HG03060 (cell line): ENCODE measurements around the gene CCDC186.

Source experiments
- ATAC-seq: cut with Tn5 transposase; IDR thresholded peaks from one replicate; pipeline ENCODE4 v1.9.1; 2021; ENCODE audit warnings: low read depth, moderate number of reproducible peaks; ENCODE audit not compliant: unreplicated experiment

The CCDC186 gene

DNA sequence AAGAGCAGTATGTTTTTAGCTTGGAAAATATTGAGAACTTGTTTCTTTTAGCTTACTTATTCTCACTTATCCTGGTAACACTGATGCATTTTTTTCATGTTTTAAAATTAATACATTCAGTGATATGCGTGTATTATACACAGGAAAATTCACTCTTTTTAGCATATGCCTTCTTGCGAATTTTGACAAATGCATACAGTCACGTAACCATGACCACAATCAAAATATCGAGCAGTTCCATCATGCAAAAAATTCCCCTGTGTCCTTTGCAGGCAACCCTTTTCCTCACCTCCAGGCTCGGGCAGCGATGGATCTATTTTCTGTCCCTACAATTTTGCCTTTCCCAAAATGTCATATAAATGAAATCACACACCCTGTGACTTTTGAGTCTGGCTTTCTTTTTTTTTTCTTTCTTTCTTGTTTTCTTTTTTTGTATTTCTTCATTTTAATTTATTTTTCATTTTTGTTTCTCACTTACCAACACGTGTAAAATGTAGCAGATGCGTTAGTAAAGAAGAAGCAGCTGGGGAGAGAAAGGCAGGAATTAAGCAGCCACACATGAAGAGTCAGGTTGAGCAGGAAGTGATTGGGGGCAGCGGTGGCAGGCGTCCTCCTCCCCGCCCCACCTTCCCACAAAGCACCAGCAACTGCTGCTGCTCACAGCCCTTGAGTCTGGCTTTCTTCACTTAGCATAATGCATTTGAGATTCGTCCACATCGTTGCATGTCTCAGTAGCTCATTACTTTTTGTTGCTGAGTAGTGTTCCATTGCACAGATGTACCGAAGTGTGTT is 100.4 kb downstream of the CCDC186 start:
- no peak for ATAC-seq

DNA sequence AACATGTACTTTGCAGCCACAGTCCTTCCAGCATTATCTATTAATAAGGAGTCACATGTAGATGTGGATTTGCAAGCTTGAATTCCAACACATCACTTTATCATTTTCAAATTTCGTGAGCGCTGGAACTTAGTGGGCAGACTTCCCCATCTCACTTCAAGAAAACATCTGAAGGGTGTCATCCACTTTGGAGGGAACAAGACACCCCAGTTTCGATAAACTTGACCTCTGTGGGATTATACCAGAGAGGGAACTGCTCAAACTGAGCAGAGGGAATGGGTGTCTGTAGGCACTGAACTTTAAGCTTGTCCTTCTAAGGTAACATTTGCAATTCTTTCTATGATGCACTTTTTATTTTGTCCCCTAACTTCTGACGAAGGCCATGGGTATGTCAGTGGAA is 102.8 kb downstream of the CCDC186 start:
- no peak for ATAC-seq
